K562 (cell line): ENCODE measurements around the gene RPL38. TPM values are rescaled to one million over a fixed set of nuclear protein-coding genes. Genes with fewer than 3 reads are reported as not detected.
A peak's percentile ranks its signal among the peaks of the same experiment; 100 is the strongest.

Experiments
- ATAC-seq: fragments of 200-7000 bp; cut with Tn5 transposase; 3 replicates; pipeline ENCODE4 v1.9.1; 2020; ENCODE audit warnings: moderate library complexity
- BruUV-seq: library from RNA; stranded (reverse); fragments of 400-500 nt; replicated peaks from 2 replicates; lab custom pipeline; 2021; lab: Mats Ljungman, UMichigan
- CTCF ChIA-PET: fragments of 300-600 bp; formaldehyde crosslinking; extraction: SDS; loops from one replicate; lab custom pipeline; 2021; ENCODE audit warnings: low intra/inter-chr PET ratio; lab: Yijun Ruan, JAX
- POLR2A ChIA-PET: fragments of 300-600, 350-650 bp; sonication (Branson Sonifier 250); formaldehyde crosslinking; extraction: SDS; loops from one replicate; lab custom pipeline; 2021; ENCODE audit warnings: antibody characterized with exemption, inconsistent platforms; lab: Yijun Ruan, JAX
- DNase-seq, 4 experiments: peaks; one replicate each; pipeline versions ENCODE4 v3.0.0 to v3.0.0-alpha.2; 2011 to 2018; ENCODE audit warnings: low spot score in 3 of 4, mixed read lengths in 3 of 4; ENCODE audit errors: extremely low read depth in 1 of 4
- FAIRE-seq: peaks from 2 replicates; lab custom pipeline; 2011; peaks lifted over from hg19 to GRCh38; lab: Jason Lieb, UNC
- H2AFZ ChIP-seq: 2 replicates; pipeline ENCODE4 v1.6.0; 2011; ENCODE audit warnings: low read depth, low read length, control low read depth, inconsistent platforms
- H3K27ac ChIP-seq: fragments of 200-600 bp; 3 replicates; pipeline ENCODE4 v1.8.0; 2011; ENCODE audit warnings: low read depth, mild to moderate bottlenecking, control low read depth, inconsistent platforms, low read length, moderate library complexity, mixed read lengths; ENCODE audit errors: extremely low read depth
- H3K27me3 ChIP-seq, 2 experiments: fragments of 300-600 bp in 1 of 2; 2 replicates in 1 of 2; 3 replicates in 1 of 2; pipeline versions ENCODE4 v1.6.0 to v1.8.0; 2011; ENCODE audit warnings: inconsistent platforms in 2 of 2, low read length in 2 of 2, mild to moderate bottlenecking in 1 of 2, mixed read lengths in 1 of 2, moderate library complexity in 1 of 2; ENCODE audit not compliant: control insufficient read depth in 2 of 2, insufficient read depth in 2 of 2
- H3K36me3 ChIP-seq: fragments of 300-600 bp; 3 replicates; pipeline ENCODE4 v1.8.0; 2011; ENCODE audit warnings: mild to moderate bottlenecking, low read length, inconsistent platforms; ENCODE audit not compliant: control insufficient read depth, insufficient read depth
- H3K4me1 ChIP-seq, 2 experiments: fragments of 200-600 bp in 1 of 2; replicated peaks in 1 of 2; 2 replicates in 1 of 2; 3 replicates in 1 of 2; pipeline versions ENCODE4 v1.5.1 to v1.8.0; 2011; ENCODE audit warnings: inconsistent platforms in 2 of 2, low read length in 2 of 2, mild to moderate bottlenecking in 1 of 2, mixed read lengths in 1 of 2, moderate library complexity in 1 of 2; ENCODE audit not compliant: control insufficient read depth in 2 of 2, insufficient read depth in 2 of 2
- H3K4me2 ChIP-seq: 2 replicates; pipeline ENCODE4 v1.6.1; 2011; ENCODE audit warnings: low read length, control low read depth, inconsistent platforms, mixed read lengths; ENCODE audit not compliant: insufficient read depth
- H3K4me3 ChIP-seq: fragments of 200-600 bp; sonication (generic), shearing (Covaris generic); 2 replicates; pipeline ENCODE4 v1.5.1; 2016; ENCODE audit warnings: control low read depth, inconsistent platforms
- H3K79me2 ChIP-seq: fragments of 200-600 bp; 3 replicates; pipeline ENCODE4 v1.8.0; 2011; ENCODE audit warnings: low read length, inconsistent platforms; ENCODE audit not compliant: control insufficient read depth, insufficient read depth
- H3K9ac ChIP-seq, 2 experiments: 2 replicates each; pipeline versions ENCODE4 v1.6.0 to v1.6.1; 2011; ENCODE audit warnings: low read depth in 2 of 2, low read length in 2 of 2, control low read depth in 1 of 2, inconsistent platforms in 1 of 2, mild to moderate bottlenecking in 1 of 2, mixed read lengths in 1 of 2; ENCODE audit not compliant: insufficient read depth in 1 of 2
- H3K9me1 ChIP-seq: one replicate; pipeline ENCODE4 v1.6.0; 2011; ENCODE audit warnings: inconsistent platforms, mild to moderate bottlenecking, low read length, moderate library complexity; ENCODE audit not compliant: control insufficient read depth, insufficient read depth
- H3K9me3 ChIP-seq: replicated peaks from 2 replicates; pipeline ENCODE4 v1.5.1; 2011; ENCODE audit warnings: low read depth, low read length, inconsistent platforms; ENCODE audit not compliant: control insufficient read depth, insufficient read depth
- H4K20me1 ChIP-seq: replicated peaks from 2 replicates; pipeline ENCODE4 v1.6.1; 2011; ENCODE audit warnings: low read length, inconsistent platforms, mixed read lengths; ENCODE audit not compliant: control insufficient read depth, insufficient read depth
- BHLHE40 ChIP-seq: IDR thresholded peaks from 2 replicates; pipeline ENCODE4 v1.6.1; 2011; ENCODE audit warnings: low read length, improper control_type of control experiment
- CEBPB ChIP-seq: fragments of 450-650 bp; IDR thresholded peaks from 2 replicates; pipeline ENCODE4 v1.6.1; 2016; ENCODE audit warnings: missing genetic modification characterization, missing compliant biosample characterization
- CEBPG ChIP-seq, 3 experiments: fragments of 200-800 bp in 1 of 3; sonication (Bioruptor generic) in 1 of 3; sonication (generic) in 1 of 3; formaldehyde crosslinking in 1 of 3; IDR thresholded peaks in 2 of 3; conservative IDR thresholded peaks in 1 of 3; 2 replicates each; pipeline versions ENCODE4 v1.6.1 to v1.8.0; 2016 to 2022; ENCODE audit warnings: missing compliant biosample characterization in 2 of 3, missing genetic modification characterization in 2 of 3, mild to moderate bottlenecking in 1 of 3, missing genetic modification reagents in 1 of 3
- HDAC3 ChIP-seq: fragments of 450-650 bp; IDR thresholded peaks from 2 replicates; pipeline ENCODE4 v1.6.1; 2018; ENCODE audit warnings: borderline replicate concordance, mild to moderate bottlenecking, moderate library complexity; ENCODE audit not compliant: partially characterized antibody
- KLF13 ChIP-seq: fragments of 450-650 bp; IDR thresholded peaks from 2 replicates; pipeline ENCODE4 v1.6.1; 2016; ENCODE audit warnings: missing genetic modification characterization, low read depth, mild to moderate bottlenecking, missing compliant biosample characterization, moderate library complexity, borderline replicate concordance
- MYNN ChIP-seq, 2 experiments: sonication (generic); formaldehyde crosslinking in 1 of 2; IDR thresholded peaks; 2 replicates each; pipeline versions ENCODE4 v1.5.0 to v1.6.1; 2016 to 2020; ENCODE audit warnings: antibody characterized with exemption in 1 of 2, missing genetic modification reagents in 1 of 2
- RCOR1 ChIP-seq, 2 experiments: IDR thresholded peaks; 2 replicates each; pipeline ENCODE4 v1.6.1; 2012; ENCODE audit warnings: low read depth in 2 of 2, low read length in 2 of 2, borderline replicate concordance in 1 of 2, improper control_type of control experiment in 1 of 2
- SLC30A9 ChIP-seq: fragments of 250-450 bp; sonication (Bioruptor Pico); IDR thresholded peaks from 2 replicates; pipeline ENCODE4 v1.8.0; 2022; ENCODE audit warnings: mild to moderate bottlenecking, moderate library complexity
- ZNF12 ChIP-seq: sonication (generic); formaldehyde crosslinking; IDR thresholded peaks from 2 replicates; pipeline ENCODE4 v1.4.0; 2020; ENCODE audit warnings: mild to moderate bottlenecking, missing genetic modification reagents
- ZNF239 ChIP-seq: fragments of 250-450 bp; sonication (Bioruptor Pico); IDR thresholded peaks from 2 replicates; pipeline ENCODE4 v1.4.0; 2020; ENCODE audit warnings: mild to moderate bottlenecking
- WGBS: fragments of 100-300 bp; shearing (Covaris generic); methylation state at CpG from one replicate; pipeline ENCODE4 v1.1.6; 2016; ENCODE audit warnings: low coverage, mixed read lengths; ENCODE audit not compliant: insufficient coverage; ENCODE audit errors: missing lambda C conversion rate; 5-methylcytosine and 5-hydroxymethylcytosine counted together
- in situ Hi-C: fragments of 300-500 bp; cut with MboI; formaldehyde crosslinking; loops from 4 replicates; pipeline ENCODE4 v1.15.0; 2018; ENCODE audit warnings: inconsistent platforms, mixed read lengths
- intact Hi-C: fragments of 100-400 bp; cut with micrococcal nuclease; formaldehyde crosslinking; loops from 2 replicates; pipeline ENCODE4 v1.14.2; 2022
- polyA plus RNA-seq, 8 experiments: library from polyadenylated mRNA; depleted of rRNA in 4 of 8; stranded (reverse) in 5 of 8; unstranded in 3 of 8; fragments of >200 nt; fragmentation: Nextera tagmentation in 2 of 8; fragmentation: Illumina TruSeq in 1 of 8; extraction: Ambion mirVana in 2 of 8; extraction: Trizol in 1 of 8; gene quantifications; 2 replicates each; pipeline versions ENCODE4 v1.2.1 to v1.2.3, GENCODE V29; 2011 to 2014; ENCODE audit warnings: inconsistent platforms in 1 of 8, missing spikeins in 1 of 8
- total RNA-seq, 7 experiments: library from RNA; depleted of rRNA in 6 of 7; stranded (reverse); fragments of >200 nt in 6 of 7; fragmentation: Illumina TruSeq in 2 of 7; extraction: Trizol in 2 of 7; gene quantifications; 2 replicates each; pipeline versions ENCODE4 v1.2.1 to v1.2.3, GENCODE V29; 2011 to 2021; ENCODE audit warnings: low replicate concordance in 1 of 7
- TF ChIP-seq, protein P1 (sequence below): fragments of 450-650 bp; IDR thresholded peaks from 2 replicates; pipeline ENCODE4 v1.6.1; 2016; ENCODE audit warnings: mild to moderate bottlenecking
- TF ChIP-seq, protein P2 (sequence below): sonication (generic); formaldehyde crosslinking; IDR thresholded peaks from 2 replicates; pipeline ENCODE4 v1.9.0; 2022; ENCODE audit warnings: mild to moderate bottlenecking, missing genetic modification reagents

Gene RPL38
- total and polyA plus RNA-seq, 9 of the 15 experiments (the other 6 are each of a cell fraction or from before 2014, with no cell fraction given), result 1,224 to 3,864 (median 1,939) TPM

GRCh38 chr17:74237321-74237720 lies 33.8 kb downstream of the RPL38 start:
- Histone ChIP-seq H3K4me2 (no peak overlapping the region), H3K4me1 (peaks cover 7 to 22% of the 10 kb centered on the region in 2 experiments), H3K9ac (no peak overlapping the region), H3K36me3 (no peaks in the 10 kb centered on the region), H3K9me1 (no peaks in the 10 kb centered on the region), H3K27me3 (peaks cover 0 to 7% of the 10 kb centered on the region in 2 experiments; a peak in 2 of 5 replicates), H4K20me1 (no peaks in the 10 kb centered on the region), H2AFZ (no peak overlapping the region), H3K79me2 (no peaks in the 10 kb centered on the region), H3K27ac (no peak overlapping the region), H3K9me3 (no peaks in the 10 kb centered on the region), H3K4me3 (no peak overlapping the region)
- ChIA-PET CTCF (no interaction called here), POLR2A (interaction anchor here (0.7 to 1.4 kb wide), 6 partner anchors 8 to 26 kb away, joined by 3 to 4 read pairs (median 3); partner anchors contain the start of gene TTYH2)
- FAIRE-seq, result no peak
- intact Hi-C loops, result no loop called here
- DNase-seq, result no peak
- no TSS peak for BruUV-seq
- in situ Hi-C loops, result no loop called here
- no peak for ATAC-seq
- WGBS, result 29% methylated on average over 10 of the region's 12 CpGs
- no peak for TF ChIP-seq ZNF239
- no peak for TF ChIP-seq ZNF12
- TF ChIP-seq RCOR1 (IDR thresholded peaks at IDR 0.05; ENCODE audit: borderline replicate concordance in 1 of 2, low read depth in 2 of 2, low read length in 2 of 2), result no peak

DNA sequence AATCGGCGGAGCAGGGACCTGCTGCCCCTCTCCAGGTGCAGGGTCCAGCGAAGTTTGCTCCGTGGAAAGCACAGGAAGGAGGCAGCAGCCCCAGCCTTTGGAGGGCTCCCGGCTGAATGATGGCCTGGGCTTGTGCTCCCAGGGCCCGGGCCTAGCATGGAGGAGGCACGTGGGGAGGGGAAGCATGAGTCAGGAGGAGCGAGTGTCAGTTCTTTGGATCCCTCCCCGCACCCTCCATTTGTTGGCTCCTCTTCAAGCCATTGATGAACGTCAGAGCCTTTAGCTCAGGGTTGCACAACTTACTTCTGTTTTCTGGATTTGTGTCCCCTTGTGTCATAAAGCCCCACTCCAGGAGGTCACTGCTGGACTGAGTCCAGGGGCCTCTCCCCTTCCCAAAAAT lies 35.7 kb downstream of the RPL38 start:
- H4K20me1 ChIP-seq, result no peaks in the 10 kb centered on the region
- H2AFZ ChIP-seq, result no peak overlapping the region
- in situ Hi-C loops, result no loop called here
- H3K9ac ChIP-seq, result peak overlapping the region in 1 of 2 experiments; percentile 52; a peak in 2 of 4 replicates
- FAIRE-seq (no peak), ATAC-seq (peak; percentile 27; the same call in 1 of the 3 replicates), DNase-seq (no peak)
- 27% methylated on average over 10 of the region's 10 CpGs for WGBS
- intact Hi-C loops, result no loop called here
- no peaks in the 10 kb centered on the region for H3K36me3 ChIP-seq
- no peak overlapping the region for H3K27ac ChIP-seq
- H3K9me1 ChIP-seq, result no peaks in the 10 kb centered on the region
- no peak overlapping the region for H3K4me3 ChIP-seq
- no peaks in the 10 kb centered on the region for H3K79me2 ChIP-seq
- H3K4me2 ChIP-seq, result no peak overlapping the region
- CTCF ChIA-PET, result no interaction called here
- H3K9me3 ChIP-seq, result no peaks in the 10 kb centered on the region
- BruUV-seq, result no TSS peak
- H3K27me3 ChIP-seq, result peaks cover 0 to 7% of the 10 kb centered on the region in 2 experiments; a peak in 2 of 5 replicates
- POLR2A ChIA-PET, result no interaction called here
- peaks cover 7 to 16% of the 10 kb centered on the region in 2 experiments for H3K4me1 ChIP-seq
- TF ChIP-seq SLC30A9 (CRISPR knock-in tag) (no peak), MYNN (IDR thresholded peaks at IDR 0.05) (no peak), MYNN (CRISPR knock-in tag; IDR thresholded peaks at IDR 0.05) (no peak), KLF13 (tag) (no peak), HDAC3 (no peak), CEBPB (tag) (peak; percentile 48; the same call in 1 of the 2 replicates), CEBPG (CRISPR knock-in tag; IDR thresholded peaks at IDR 0.05) (0 out of 2 replicates have a peak, but pooled peaks have one; percentile 27), CEBPG (tag; conservative IDR thresholded peaks at IDR 0.05 in 1 of 2, IDR thresholded peaks at IDR 0.05 in 1 of 2) (peak in 1 of 2 experiments; percentile 48; a peak in 1 of 4 replicates), BHLHE40 (peak; percentile 44)
- TF ChIP-seq, protein P1, sequence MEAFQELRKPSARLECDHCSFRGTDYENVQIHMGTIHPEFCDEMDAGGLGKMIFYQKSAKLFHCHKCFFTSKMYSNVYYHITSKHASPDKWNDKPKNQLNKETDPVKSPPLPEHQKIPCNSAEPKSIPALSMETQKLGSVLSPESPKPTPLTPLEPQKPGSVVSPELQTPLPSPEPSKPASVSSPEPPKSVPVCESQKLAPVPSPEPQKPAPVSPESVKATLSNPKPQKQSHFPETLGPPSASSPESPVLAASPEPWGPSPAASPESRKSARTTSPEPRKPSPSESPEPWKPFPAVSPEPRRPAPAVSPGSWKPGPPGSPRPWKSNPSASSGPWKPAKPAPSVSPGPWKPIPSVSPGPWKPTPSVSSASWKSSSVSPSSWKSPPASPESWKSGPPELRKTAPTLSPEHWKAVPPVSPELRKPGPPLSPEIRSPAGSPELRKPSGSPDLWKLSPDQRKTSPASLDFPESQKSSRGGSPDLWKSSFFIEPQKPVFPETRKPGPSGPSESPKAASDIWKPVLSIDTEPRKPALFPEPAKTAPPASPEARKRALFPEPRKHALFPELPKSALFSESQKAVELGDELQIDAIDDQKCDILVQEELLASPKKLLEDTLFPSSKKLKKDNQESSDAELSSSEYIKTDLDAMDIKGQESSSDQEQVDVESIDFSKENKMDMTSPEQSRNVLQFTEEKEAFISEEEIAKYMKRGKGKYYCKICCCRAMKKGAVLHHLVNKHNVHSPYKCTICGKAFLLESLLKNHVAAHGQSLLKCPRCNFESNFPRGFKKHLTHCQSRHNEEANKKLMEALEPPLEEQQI, result no peak
- TF ChIP-seq, protein P2, sequence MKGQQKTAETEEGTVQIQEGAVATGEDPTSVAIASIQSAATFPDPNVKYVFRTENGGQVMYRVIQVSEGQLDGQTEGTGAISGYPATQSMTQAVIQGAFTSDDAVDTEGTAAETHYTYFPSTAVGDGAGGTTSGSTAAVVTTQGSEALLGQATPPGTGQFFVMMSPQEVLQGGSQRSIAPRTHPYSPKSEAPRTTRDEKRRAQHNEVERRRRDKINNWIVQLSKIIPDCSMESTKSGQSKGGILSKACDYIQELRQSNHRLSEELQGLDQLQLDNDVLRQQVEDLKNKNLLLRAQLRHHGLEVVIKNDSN (CRISPR knock-in tag), result peak; percentile 54; the same call in 1 of the 2 replicates
